Posterior vena cava (tissue), 2 donors: Measurements from ENCODE around the gene OSBPL1A. TPM values are rescaled to one million over a fixed set of nuclear protein-coding genes. Genes with fewer than 3 reads are reported as not detected.

Experiments used
- DNase-seq: peaks from one replicate; pipeline ENCODE4 v3.0.0-alpha.2; 2020; ENCODE audit warnings: low spot score
- intact Hi-C, 2 donors: fragments of 100-400 bp; cut with DNase I; formaldehyde crosslinking; loops; one replicate each; pipeline versions ENCODE4 v1.14.1 to v1.14.2; 2022 to 2023
- total RNA-seq, 2 donors: library from RNA; stranded (reverse); fragmentation: NEBNext Ultra II Directional; extraction: Animal tissue kit (Norgen Biotek cat#: 25700); gene quantifications; one replicate each; pipeline ENCODE4 v1.2.1, GENCODE V29; 2021
- donor health status: DM: yes; HTN: yes; CAD: no.
- donor health status: DM: yes; HTN: yes; CAD: no.

OSBPL1A gene
- total RNA-seq, 2 donors from 2014 or later, result 51.0 to 57.3 TPM

DNA sequence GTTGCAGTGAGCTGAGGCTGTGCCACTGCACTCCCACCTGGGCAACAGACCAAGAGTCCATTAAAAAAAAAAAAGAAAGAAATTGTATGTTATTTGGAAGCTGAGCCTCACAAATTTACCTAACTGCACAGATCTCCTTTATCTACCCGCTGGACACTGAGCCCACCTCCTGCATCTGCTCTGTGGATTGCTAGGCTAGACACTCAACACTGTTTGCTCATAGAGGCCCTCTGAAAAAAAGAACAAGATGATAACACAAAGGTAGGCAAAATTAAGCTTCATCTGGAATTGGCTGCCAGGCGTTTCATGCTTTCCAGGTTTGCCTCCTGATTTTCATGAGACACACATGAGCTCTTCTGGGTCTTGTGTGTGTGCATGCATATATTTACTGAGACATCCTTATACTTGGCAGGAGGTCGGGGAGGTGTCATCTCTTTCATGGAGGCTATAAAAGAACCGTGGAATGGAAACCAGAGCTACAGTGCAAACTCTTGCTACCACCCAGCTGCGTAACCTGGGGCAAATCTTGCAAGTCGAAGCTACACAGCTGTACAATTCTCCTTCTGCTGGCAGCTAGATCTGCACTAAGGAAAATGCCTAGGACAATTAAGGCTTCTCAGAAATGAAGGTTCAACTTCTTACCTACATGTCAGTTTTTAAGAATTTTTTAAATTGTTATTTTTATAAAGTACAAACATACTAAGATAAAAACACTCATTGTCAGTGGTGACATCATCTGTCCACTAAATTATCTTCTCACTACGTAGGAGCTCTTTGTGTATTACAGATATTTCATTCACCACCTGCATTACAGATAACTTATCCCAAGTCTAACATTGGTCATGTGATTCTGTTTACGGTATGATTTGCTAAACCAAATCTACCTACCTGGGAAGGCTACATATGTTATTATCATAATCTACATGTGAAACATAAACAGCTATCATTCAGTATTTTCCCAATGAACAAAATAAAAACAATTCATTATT is 195.6 kb downstream of the OSBPL1A start:
- intact Hi-C loops, result no loop called here
- no peak for DNase-seq

GRCh38 chr18:24200494-24201290 is 196.9 kb downstream of the OSBPL1A start:
- no peak for DNase-seq
- intact Hi-C loops, result no loop called here

DNA sequence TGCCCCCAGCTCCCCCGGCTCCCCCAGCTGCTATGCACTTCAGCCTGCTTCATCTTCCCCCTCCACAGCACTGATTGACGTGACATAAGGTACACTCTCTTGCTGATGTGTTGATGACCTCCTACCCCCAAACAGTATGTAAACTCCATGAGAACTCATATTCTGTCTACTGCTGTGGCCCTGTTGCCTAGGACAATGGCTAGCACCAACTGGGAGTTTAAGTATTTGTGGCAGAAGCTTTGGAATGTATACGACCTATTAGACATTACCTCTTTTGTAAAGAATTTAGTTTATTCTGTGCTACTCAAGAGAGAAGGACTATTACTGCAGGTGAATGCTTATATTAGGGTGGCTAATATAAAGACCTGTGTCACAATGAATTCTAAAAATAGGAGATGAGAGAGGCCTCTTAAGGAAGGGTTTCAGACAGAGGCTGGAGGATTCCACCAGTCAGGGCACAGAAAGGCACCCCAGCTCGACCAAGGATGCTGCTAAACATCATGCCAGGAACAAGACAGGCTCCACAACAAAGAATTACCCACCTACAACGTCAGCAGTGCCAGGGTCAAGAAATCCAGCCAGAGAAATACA is 198.2 kb downstream of the OSBPL1A start:
- no peak for DNase-seq
- intact Hi-C loops, result loop anchor here in 1 of 2 donors (5.0 kb wide), 1 partner anchor 1158 kb away; no protein-coding TSS in a partner anchor

GRCh38 chr18:24198461-24198860 is 199.2 kb downstream of the OSBPL1A start:
- intact Hi-C loops, result loop anchor here in 1 of 2 donors (5.0 kb wide), 1 partner anchor 1159 kb away; no protein-coding TSS in a partner anchor
- DNase-seq, result no peak

- intact Hi-C loops, result loop anchor here in 1 of 2 donors (5.0 kb wide), 1 partner anchor 1160 kb away; no protein-coding TSS in a partner anchor
- DNase-seq, result no peak
Measured at GRCh38 chr18:24197412-24197811, 200.2 kb downstream of the OSBPL1A start.

DNA sequence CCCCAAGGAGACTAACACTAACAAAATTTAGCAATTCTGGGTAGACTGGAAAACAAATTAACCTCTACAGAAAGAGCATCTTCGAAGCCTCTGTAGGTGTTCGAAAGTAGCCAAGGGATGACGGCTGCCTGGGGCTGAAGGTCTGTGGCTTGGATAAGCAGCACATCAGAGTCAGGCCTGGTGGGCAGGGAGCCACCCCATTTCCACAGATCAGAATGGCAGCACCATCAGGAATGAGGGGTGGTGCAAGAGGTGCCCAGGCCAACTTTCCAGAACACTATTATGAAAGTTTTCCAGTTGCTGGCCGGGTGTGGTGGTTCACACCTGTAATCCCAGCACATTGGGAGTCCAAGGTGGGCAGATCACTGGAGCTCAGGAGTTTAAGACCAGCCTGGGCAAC is 200.9 kb downstream of the OSBPL1A start:
- no peak for DNase-seq
- intact Hi-C loops, result loop anchor here in 1 of 2 donors (5.0 kb wide), 1 partner anchor 1161 kb away; no protein-coding TSS in a partner anchor

- DNase-seq, result no peak
- intact Hi-C loops, result loop anchor here in 1 of 2 donors (5.0 kb wide), 1 partner anchor 1162 kb away; no protein-coding TSS in a partner anchor
Measured at GRCh38 chr18:24195296-24196053, 202.1 kb downstream of the OSBPL1A start.

DNA sequence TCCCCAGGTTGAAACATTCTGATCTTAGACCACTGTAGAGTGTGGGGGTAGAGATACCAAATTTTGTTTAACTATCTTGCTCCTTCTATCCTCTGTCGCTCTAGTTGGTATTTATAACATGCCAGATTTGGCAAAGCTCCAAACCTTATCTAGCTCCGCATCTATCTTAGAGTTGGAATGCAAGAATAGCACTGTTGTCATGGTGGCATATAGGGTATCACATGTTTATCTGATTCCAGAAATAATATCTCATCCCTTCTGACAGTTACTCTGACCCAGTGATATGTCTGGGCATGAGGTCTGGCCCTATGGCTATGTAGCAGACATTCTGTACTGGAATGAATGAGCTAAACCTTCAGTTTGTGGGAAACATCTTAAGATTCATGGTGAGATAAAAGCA is 207.0 kb downstream of the OSBPL1A start:
- intact Hi-C loops, result no loop called here

DNA sequence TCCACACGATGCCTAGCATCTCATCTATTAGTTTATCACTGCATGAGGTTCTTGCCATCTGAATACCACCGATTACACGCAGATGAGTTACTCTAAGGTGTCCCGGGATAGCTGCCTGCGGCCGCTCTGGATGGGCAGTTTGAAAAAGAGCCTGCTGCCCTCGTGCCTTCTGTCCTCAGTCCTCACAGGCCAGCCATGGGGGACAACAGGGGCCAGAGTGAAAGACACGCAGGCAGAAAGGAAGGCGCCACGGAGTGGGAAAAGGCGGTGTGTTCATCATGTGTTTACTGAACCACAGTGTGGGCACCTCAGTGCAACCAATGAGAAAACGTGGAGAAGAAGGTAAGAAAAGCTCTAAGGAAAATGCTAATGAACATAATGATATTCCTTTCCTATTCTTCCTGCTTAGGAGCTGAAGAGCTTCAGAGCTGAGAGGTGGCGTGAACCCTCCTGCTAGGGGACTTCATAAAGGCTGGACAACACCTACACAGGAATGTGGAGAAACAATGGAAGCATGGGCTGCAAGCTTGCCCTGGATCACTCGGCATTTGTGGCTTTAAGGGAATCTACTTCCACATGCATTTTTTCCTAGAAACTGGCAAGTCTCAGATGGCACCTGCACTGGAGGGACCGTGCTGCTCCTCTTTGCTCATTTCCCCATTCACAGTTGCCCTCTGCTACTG is 207.8 kb downstream of the OSBPL1A start:
- intact Hi-C loops, result loop anchor here in 1 of 2 donors (10.0 kb wide), 1 partner anchor 85 kb away; no protein-coding TSS in a partner anchor

More for the DNA sequence above, 207.0 kb downstream of the OSBPL1A start:
- DNase-seq, result no peak

DNA sequence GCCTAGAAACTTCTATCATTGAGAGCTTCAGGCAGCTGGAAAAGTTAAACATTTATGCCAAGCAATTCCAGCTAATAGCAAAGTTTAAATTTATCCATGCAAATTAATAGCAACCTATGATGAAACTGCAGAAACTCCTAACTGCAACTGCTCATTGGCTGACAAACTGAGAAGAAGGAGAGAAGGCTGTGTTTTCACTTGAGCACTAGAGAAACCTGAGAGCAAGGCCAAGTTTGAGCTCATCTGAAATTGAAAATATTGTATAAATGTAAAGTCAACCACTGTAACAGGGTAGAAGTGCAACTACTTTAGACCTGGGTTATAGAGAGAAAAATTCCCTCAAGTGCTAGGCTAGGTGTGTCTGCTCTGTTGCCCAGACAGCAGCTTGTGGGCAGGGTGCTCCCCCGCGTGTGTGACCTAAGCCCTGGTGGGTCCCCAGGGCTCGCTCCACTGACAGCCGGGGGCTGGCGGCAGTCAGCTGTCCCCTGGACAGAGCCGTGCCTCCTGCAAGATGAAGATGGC is 208.6 kb downstream of the OSBPL1A start:
- intact Hi-C loops, result loop anchor here in 1 of 2 donors (10.0 kb wide), 1 partner anchor 86 kb away; no protein-coding TSS in a partner anchor
- DNase-seq, result no peak

More for the DNA sequence above, 207.8 kb downstream of the OSBPL1A start:
- no peak for DNase-seq

DNA sequence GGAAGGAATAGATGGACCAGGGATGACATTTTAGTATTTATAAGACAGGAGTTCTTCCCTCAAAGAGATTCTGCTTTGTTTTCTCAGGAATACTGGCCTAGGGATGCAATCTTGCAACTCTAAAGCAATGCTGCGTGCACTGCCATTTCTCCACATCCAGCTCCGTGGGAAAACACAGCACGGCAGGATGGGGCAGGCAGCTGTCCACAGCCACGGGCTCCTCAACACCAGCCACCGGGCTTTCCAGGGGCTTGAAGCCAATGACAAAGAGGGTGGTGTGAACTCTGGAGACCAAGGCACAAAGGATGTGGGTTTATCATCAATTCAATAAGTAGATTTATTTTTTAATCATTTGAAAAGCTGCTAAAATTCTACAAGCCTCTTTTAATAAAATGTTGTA is 209.5 kb downstream of the OSBPL1A start:
- intact Hi-C loops, result loop anchor here in 1 of 2 donors (10.0 kb wide), 1 partner anchor 87 kb away; no protein-coding TSS in a partner anchor

GRCh38 chr18:24187689-24188088 is 209.9 kb downstream of the OSBPL1A start:
- no peak for DNase-seq
- intact Hi-C loops, result loop anchor here in 1 of 2 donors (10.0 kb wide), 1 partner anchor 87 kb away; no protein-coding TSS in a partner anchor

More for the DNA sequence above, 209.5 kb downstream of the OSBPL1A start:
- no peak for DNase-seq

DNA sequence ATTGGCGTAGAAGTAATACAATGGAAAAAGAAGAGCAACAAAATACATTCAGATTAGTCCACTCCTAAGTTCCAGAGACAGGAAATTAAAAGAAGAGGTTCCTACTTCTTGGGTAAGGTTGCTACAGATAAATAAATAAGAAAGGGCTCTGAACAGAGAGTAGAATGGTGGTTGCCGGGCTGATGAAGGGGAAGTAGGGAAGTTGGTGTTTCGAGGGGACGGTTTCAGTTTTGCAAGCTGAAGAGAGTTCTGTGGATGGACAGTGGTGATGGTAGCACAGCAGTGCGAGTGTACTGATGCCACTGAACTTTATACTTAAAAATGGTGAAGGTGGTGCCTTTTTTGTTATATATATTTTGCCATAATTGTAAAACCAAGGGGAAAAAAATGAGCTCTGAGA is 210.6 kb downstream of the OSBPL1A start:
- intact Hi-C loops, result loop anchor here in 1 of 2 donors (10.0 kb wide), 1 partner anchor 88 kb away; no protein-coding TSS in a partner anchor

GRCh38 chr18:24185805-24186204 is 211.8 kb downstream of the OSBPL1A start:
- intact Hi-C loops, result loop anchor here in 1 of 2 donors (10.0 kb wide), 1 partner anchor 89 kb away; no protein-coding TSS in a partner anchor
- DNase-seq, result no peak

More for the DNA sequence above, 210.6 kb downstream of the OSBPL1A start:
- DNase-seq, result no peak

DNA sequence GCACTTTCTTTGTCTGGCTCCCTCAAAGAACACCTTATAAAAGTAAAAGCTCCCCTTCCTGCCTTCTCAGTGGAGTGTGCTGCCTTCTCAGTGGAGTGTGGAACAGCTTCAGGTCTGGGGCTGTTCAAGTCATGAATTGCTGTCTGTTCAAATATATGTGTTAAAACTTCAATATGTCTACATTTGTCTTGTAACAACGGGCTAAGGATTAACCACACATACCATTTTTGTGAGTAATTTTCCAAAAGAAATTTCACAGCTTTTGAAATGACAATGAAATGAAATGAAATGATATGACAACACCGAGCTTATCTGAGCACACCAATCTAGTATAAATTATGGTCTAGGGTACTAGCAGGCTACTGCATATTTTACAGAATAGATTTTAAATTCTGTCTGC is 215.8 kb downstream of the OSBPL1A start:
- DNase-seq, result no peak
- intact Hi-C loops, result loop anchor here in 1 of 2 donors (10.0 kb wide), 1 partner anchor 93 kb away; no protein-coding TSS in a partner anchor

GRCh38 chr18:24180048-24180447 is 217.6 kb downstream of the OSBPL1A start:
- intact Hi-C loops, result loop anchor here in 1 of 2 donors (10.0 kb wide), 1 partner anchor 95 kb away; no protein-coding TSS in a partner anchor
- DNase-seq, result no peak
